ENCODE measurements around the gene SRSF8.

DNA sequence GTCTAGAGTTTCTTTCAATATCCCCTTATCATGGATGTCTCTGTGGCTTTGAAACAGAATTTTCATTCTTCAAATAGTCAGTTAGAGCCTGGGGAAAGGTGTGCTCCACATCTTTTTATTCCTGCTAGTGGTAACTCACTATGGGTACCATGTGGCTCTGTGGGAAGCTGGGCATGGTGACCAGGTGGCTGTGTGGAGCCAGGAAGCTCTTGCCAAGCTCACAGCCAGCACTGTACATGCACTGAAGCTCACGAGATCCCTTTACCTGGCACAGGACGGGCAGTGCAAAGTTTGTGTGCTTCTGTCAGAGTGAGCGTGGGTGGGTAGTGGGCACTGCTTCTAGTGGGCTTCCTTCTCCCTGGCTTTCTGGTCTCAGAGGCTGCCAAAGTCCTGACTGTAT lies 23.8 kb upstream of the SRSF8 start:
- TF ChIP-seq, protein P1, sequence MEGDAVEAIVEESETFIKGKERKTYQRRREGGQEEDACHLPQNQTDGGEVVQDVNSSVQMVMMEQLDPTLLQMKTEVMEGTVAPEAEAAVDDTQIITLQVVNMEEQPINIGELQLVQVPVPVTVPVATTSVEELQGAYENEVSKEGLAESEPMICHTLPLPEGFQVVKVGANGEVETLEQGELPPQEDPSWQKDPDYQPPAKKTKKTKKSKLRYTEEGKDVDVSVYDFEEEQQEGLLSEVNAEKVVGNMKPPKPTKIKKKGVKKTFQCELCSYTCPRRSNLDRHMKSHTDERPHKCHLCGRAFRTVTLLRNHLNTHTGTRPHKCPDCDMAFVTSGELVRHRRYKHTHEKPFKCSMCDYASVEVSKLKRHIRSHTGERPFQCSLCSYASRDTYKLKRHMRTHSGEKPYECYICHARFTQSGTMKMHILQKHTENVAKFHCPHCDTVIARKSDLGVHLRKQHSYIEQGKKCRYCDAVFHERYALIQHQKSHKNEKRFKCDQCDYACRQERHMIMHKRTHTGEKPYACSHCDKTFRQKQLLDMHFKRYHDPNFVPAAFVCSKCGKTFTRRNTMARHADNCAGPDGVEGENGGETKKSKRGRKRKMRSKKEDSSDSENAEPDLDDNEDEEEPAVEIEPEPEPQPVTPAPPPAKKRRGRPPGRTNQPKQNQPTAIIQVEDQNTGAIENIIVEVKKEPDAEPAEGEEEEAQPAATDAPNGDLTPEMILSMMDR (IDR thresholded peaks at IDR 0.05), result no peak
- TF ChIP-seq REST (IDR thresholded peaks at IDR 0.05; ENCODE audit: insufficient read depth in 1 of 2, low read depth in 2 of 2, low read length in 1 of 2), result no peak
- TF ChIP-seq POLR2AphosphoS5 (IDR thresholded peaks at IDR 0.05; ENCODE audit: low read depth, low read length), result no peak
- no peak for TF ChIP-seq SIN3A (IDR thresholded peaks at IDR 0.05; ENCODE audit: borderline replicate concordance, insufficient read depth, low read depth, low read length)
- TF ChIP-seq TCF7L2 (IDR thresholded peaks at IDR 0.05; ENCODE audit: low read depth, low read length), result no peak
